ENCODE data around the gene N4BP2L1.

- no peak for TF ChIP-seq CTCF (IDR thresholded peaks at IDR 0.05; ENCODE audit: low read depth, low read length, missing input control)
- no peak for TF ChIP-seq HNF4G (IDR thresholded peaks at IDR 0.05)
Observed at GRCh38 chr13:32430018-32430747, 2.3 kb upstream of the N4BP2L1 start.
